DOHH2 (cell line): ENCODE data around the gene TNIP2.
"Not testable (repeated sequence)": the region's sequence is repeated elsewhere in the genome, so short reads cannot be mapped to it uniquely, and the experiment has no call there.

Source experiments
- EZH2phosphoT487 ChIP-seq: fragments of 200-600 bp; sonication (generic); IDR thresholded peaks from 2 replicates; pipeline ENCODE4 v1.6.1; 2017; ENCODE audit warnings: borderline replicate concordance, mild to moderate bottlenecking, antibody characterized with exemption, low read length, moderate library complexity, mixed read lengths
- TF ChIP-seq, protein P1 (sequence below): fragments of 200-600 bp; sonication (generic); IDR thresholded peaks from one replicate; pipeline ENCODE4 v1.5.1; 2014; ENCODE audit warnings: antibody characterized with exemption, mild to moderate bottlenecking, low read depth, low read length; ENCODE audit not compliant: poor library complexity, severe bottlenecking

DNA sequence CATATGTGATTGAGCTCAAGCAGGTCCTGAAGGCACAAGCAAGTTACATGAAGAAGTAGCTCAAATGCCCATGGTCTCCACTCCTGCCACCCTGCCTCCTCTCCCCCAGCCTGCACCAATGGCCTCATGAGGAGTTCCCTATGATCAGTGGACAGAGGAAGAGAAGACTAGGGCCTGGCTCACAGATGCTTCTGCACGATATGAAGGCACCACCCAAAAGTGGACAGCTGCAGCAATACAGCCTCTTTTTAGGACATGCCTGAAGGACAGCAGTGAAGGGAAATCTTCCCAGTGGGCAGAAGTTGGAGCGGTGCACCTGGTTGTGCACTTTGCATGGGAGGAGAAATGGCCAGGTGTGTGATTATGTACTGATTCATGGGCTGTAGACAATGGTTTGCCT is 17.8 kb downstream of the TNIP2 start:
- TF ChIP-seq, protein P1, sequence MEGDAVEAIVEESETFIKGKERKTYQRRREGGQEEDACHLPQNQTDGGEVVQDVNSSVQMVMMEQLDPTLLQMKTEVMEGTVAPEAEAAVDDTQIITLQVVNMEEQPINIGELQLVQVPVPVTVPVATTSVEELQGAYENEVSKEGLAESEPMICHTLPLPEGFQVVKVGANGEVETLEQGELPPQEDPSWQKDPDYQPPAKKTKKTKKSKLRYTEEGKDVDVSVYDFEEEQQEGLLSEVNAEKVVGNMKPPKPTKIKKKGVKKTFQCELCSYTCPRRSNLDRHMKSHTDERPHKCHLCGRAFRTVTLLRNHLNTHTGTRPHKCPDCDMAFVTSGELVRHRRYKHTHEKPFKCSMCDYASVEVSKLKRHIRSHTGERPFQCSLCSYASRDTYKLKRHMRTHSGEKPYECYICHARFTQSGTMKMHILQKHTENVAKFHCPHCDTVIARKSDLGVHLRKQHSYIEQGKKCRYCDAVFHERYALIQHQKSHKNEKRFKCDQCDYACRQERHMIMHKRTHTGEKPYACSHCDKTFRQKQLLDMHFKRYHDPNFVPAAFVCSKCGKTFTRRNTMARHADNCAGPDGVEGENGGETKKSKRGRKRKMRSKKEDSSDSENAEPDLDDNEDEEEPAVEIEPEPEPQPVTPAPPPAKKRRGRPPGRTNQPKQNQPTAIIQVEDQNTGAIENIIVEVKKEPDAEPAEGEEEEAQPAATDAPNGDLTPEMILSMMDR, result not testable (repeated sequence)
- not testable (repeated sequence) for TF ChIP-seq EZH2phosphoT487
